ENCODE results near the gene DNAH2.

DNAH2 gene

GRCh38 chr17:7775051-7775450, 57.5 kb downstream of the DNAH2 start:
- Histone ChIP-seq H3K4me3 (ENCODE audit: extremely low read depth, insufficient read depth, low read length, poor library complexity, severe bottlenecking) (no peak overlapping the region), H3K9me3 (ENCODE audit: control insufficient read depth, low read length) (no peaks in the 10 kb centered on the region), H3K4me1 (ENCODE audit: control insufficient read depth, insufficient read depth, low read length, poor library complexity, severe bottlenecking) (no peaks in the 10 kb centered on the region), H3K27ac (ENCODE audit: low read depth, low read length, severe bottlenecking) (no peak overlapping the region), H3K36me3 (ENCODE audit: control insufficient read depth, insufficient read depth, low read length) (no peaks in the 10 kb centered on the region)
- WGBS, 2 experiments (ENCODE audit: insufficient coverage in 2 of 2): 94 to 100% methylated on average over 3 to 5 of the region's 7 CpGs

DNA sequence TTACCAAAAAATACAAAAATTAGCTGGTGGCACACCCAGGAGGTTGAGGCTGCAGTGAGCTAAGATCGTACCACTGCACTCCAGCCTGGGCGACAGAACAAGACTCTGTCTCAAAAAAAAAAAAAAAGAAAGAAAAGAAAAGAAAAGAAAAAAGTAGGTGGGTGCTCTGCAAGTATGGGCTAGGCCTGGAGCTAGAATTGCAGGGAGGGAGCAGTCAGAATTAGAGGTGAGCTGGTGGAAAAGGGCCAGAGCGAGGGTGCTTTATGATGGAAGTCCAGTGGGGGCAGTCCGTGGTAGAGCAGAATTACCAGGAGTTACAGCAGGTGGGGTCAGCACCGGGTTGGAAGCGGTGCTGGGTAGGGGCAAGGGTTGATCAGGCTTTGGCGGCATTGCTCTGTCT, 59.5 kb downstream of the DNAH2 start:
- H3K9me3 ChIP-seq (ENCODE audit: control insufficient read depth, low read length): no peaks in the 10 kb centered on the region
- no peaks in the 10 kb centered on the region for H3K36me3 ChIP-seq (ENCODE audit: control insufficient read depth, insufficient read depth, low read length)
- H3K4me1 ChIP-seq (ENCODE audit: control insufficient read depth, insufficient read depth, low read length, poor library complexity, severe bottlenecking): no peaks in the 10 kb centered on the region
- H3K4me3 ChIP-seq (ENCODE audit: extremely low read depth, insufficient read depth, low read length, poor library complexity, severe bottlenecking): no peak overlapping the region
- 73% methylated on average over 5 to 7 of the region's 7 CpGs for WGBS, 2 experiments (ENCODE audit: insufficient coverage in 2 of 2)
- no peak overlapping the region for H3K27ac ChIP-seq (ENCODE audit: low read depth, low read length, severe bottlenecking)

GRCh38 chr17:7780736-7781135, 63.2 kb downstream of the DNAH2 start:
- no peak overlapping the region for H3K27ac ChIP-seq (ENCODE audit: low read depth, low read length, severe bottlenecking)
- no peaks in the 10 kb centered on the region for H3K9me3 ChIP-seq (ENCODE audit: control insufficient read depth, low read length)
- 87 to 92% methylated on average over 10 of the region's 10 CpGs for WGBS, 2 experiments (ENCODE audit: insufficient coverage in 2 of 2)
- H3K4me1 ChIP-seq (ENCODE audit: control insufficient read depth, insufficient read depth, low read length, poor library complexity, severe bottlenecking): no peaks in the 10 kb centered on the region
- no peaks in the 10 kb centered on the region for H3K36me3 ChIP-seq (ENCODE audit: control insufficient read depth, insufficient read depth, low read length)
- no peak overlapping the region for H3K4me3 ChIP-seq (ENCODE audit: extremely low read depth, insufficient read depth, low read length, poor library complexity, severe bottlenecking)

DNA sequence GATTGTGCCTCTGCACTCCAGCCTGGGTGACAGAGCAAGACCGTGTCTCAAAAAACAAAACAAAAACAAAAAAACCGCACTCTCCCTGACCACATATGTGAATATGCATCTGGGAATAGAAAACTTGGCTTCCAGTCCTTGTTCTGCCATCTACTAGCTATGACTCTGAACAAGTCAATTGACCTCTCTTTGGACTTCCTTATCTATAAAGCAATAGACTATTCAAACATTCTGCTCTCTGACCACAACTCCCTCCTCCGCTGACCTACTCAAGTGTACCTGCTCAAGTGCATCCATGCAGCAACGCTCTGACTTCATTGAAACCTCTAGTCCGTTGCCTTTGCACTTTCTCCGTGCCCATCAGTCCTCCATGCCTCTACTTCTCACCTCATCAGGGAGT, 63.9 kb downstream of the DNAH2 start:
- 89 to 100% methylated on average over 2 to 4 of the region's 6 CpGs for WGBS, 2 experiments (ENCODE audit: insufficient coverage in 2 of 2)
- H3K4me1 ChIP-seq (ENCODE audit: control insufficient read depth, insufficient read depth, low read length, poor library complexity, severe bottlenecking): no peaks in the 10 kb centered on the region
- H3K36me3 ChIP-seq (ENCODE audit: control insufficient read depth, insufficient read depth, low read length): no peaks in the 10 kb centered on the region
- no peaks in the 10 kb centered on the region for H3K9me3 ChIP-seq (ENCODE audit: control insufficient read depth, low read length)
- H3K4me3 ChIP-seq (ENCODE audit: extremely low read depth, insufficient read depth, low read length, poor library complexity, severe bottlenecking): no peak overlapping the region
- H3K27ac ChIP-seq (ENCODE audit: low read depth, low read length, severe bottlenecking): no peak overlapping the region

GRCh38 chr17:7782240-7782639, 64.7 kb downstream of the DNAH2 start:
- 71 to 94% methylated on average over 1 to 2 of the region's 2 CpGs for WGBS, 2 experiments (ENCODE audit: insufficient coverage in 2 of 2)
- Histone ChIP-seq H3K4me1 (ENCODE audit: control insufficient read depth, insufficient read depth, low read length, poor library complexity, severe bottlenecking) (no peaks in the 10 kb centered on the region), H3K9me3 (ENCODE audit: control insufficient read depth, low read length) (no peaks in the 10 kb centered on the region), H3K27ac (ENCODE audit: low read depth, low read length, severe bottlenecking) (no peak overlapping the region), H3K36me3 (ENCODE audit: control insufficient read depth, insufficient read depth, low read length) (no peaks in the 10 kb centered on the region), H3K4me3 (ENCODE audit: extremely low read depth, insufficient read depth, low read length, poor library complexity, severe bottlenecking) (no peak overlapping the region)

- Histone ChIP-seq H3K4me3 (ENCODE audit: extremely low read depth, insufficient read depth, low read length, poor library complexity, severe bottlenecking) (no peak overlapping the region), H3K4me1 (ENCODE audit: control insufficient read depth, insufficient read depth, low read length, poor library complexity, severe bottlenecking) (no peaks in the 10 kb centered on the region), H3K9me3 (ENCODE audit: control insufficient read depth, low read length) (no peaks in the 10 kb centered on the region), H3K36me3 (ENCODE audit: control insufficient read depth, insufficient read depth, low read length) (no peaks in the 10 kb centered on the region), H3K27ac (ENCODE audit: low read depth, low read length, severe bottlenecking) (no peak overlapping the region)
- WGBS, 2 experiments (ENCODE audit: insufficient coverage in 2 of 2): 92 to 93% methylated on average over 19 to 21 of the region's 21 CpGs
These were observed 69.3 kb downstream of the DNAH2 start for GRCh38 chr17:7786866-7787265.

GRCh38 chr17:7789131-7789530, 71.6 kb downstream of the DNAH2 start:
- Histone ChIP-seq H3K9me3 (ENCODE audit: control insufficient read depth, low read length) (no peaks in the 10 kb centered on the region), H3K4me3 (ENCODE audit: extremely low read depth, insufficient read depth, low read length, poor library complexity, severe bottlenecking) (no peak overlapping the region), H3K27ac (ENCODE audit: low read depth, low read length, severe bottlenecking) (no peak overlapping the region), H3K36me3 (ENCODE audit: control insufficient read depth, insufficient read depth, low read length) (no peaks in the 10 kb centered on the region), H3K4me1 (ENCODE audit: control insufficient read depth, insufficient read depth, low read length, poor library complexity, severe bottlenecking) (no peaks in the 10 kb centered on the region)
- WGBS, 2 experiments (ENCODE audit: insufficient coverage in 2 of 2): 72 to 80% methylated on average over 7 to 9 of the region's 9 CpGs

- no peaks in the 10 kb centered on the region for H3K4me1 ChIP-seq (ENCODE audit: control insufficient read depth, insufficient read depth, low read length, poor library complexity, severe bottlenecking)
- H3K4me3 ChIP-seq (ENCODE audit: extremely low read depth, insufficient read depth, low read length, poor library complexity, severe bottlenecking): no peak overlapping the region
- 90 to 96% methylated on average over 3 to 4 of the region's 5 CpGs for WGBS, 2 experiments (ENCODE audit: insufficient coverage in 2 of 2)
- H3K27ac ChIP-seq (ENCODE audit: low read depth, low read length, severe bottlenecking): no peak overlapping the region
- no peaks in the 10 kb centered on the region for H3K36me3 ChIP-seq (ENCODE audit: control insufficient read depth, insufficient read depth, low read length)
- H3K9me3 ChIP-seq (ENCODE audit: control insufficient read depth, low read length): no peaks in the 10 kb centered on the region
These were observed 72.6 kb downstream of the DNAH2 start for GRCh38 chr17:7790150-7790549.

DNA sequence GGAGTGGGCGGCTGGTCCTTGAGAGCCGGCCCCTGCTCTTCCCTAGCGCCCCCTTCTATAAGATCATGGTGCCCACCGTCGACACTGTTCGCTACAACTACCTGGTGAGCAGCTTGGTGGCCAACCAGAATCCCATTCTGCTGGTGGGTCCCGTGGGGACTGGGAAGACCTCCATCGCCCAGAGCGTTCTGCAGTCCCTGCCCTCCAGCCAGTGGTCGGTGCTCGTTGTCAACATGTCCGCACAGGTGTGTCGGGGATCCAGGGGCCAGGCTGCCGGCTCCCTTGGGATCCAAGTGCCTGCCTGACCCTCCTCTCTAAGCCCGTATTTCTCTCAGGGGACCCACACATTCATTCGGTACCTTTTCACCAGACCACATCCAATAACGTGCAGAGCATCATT, 75.1 kb downstream of the DNAH2 start:
- H3K36me3 ChIP-seq (ENCODE audit: control insufficient read depth, insufficient read depth, low read length): no peaks in the 10 kb centered on the region
- H3K4me3 ChIP-seq (ENCODE audit: extremely low read depth, insufficient read depth, low read length, poor library complexity, severe bottlenecking): no peak overlapping the region
- H3K4me1 ChIP-seq (ENCODE audit: control insufficient read depth, insufficient read depth, low read length, poor library complexity, severe bottlenecking): no peaks in the 10 kb centered on the region
- H3K9me3 ChIP-seq (ENCODE audit: control insufficient read depth, low read length): no peaks in the 10 kb centered on the region
- WGBS, 2 experiments (ENCODE audit: insufficient coverage in 2 of 2): 90 to 93% methylated on average over 17 of the region's 17 CpGs
- H3K27ac ChIP-seq (ENCODE audit: low read depth, low read length, severe bottlenecking): no peak overlapping the region

DNA sequence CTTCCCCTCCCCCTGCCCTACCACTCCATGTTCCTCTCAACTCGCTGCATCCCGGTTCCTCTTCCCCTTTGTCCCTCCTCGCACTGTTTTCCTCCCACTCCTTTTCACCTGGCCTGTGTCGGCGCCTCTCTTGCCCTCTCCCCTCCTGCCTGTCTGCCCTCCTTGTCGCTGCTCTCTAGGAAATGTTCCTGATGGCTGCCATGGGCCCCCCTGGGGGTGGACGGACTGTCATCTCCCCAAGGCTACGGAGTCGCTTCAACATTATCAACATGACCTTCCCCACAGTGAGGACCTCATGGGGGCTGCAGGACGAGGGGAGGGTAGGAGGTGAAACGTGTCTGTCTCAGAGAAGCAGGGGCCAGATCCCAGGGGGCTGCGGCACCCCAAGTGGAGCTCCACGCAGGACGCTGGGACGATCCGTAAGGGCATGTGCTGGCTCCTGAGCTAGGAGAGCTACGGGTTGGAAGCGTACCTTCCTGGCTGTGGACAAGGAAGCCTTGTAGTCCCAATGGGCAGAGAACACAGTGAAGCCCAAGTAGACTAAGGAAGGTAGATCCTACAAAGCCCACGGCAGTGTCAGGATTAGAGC, 76.6 kb downstream of the DNAH2 start:
- Histone ChIP-seq H3K4me3 (ENCODE audit: extremely low read depth, insufficient read depth, low read length, poor library complexity, severe bottlenecking) (no peak overlapping the region), H3K27ac (ENCODE audit: low read depth, low read length, severe bottlenecking) (no peak overlapping the region), H3K36me3 (ENCODE audit: control insufficient read depth, insufficient read depth, low read length) (no peaks in the 10 kb centered on the region), H3K9me3 (ENCODE audit: control insufficient read depth, low read length) (no peaks in the 10 kb centered on the region), H3K4me1 (ENCODE audit: control insufficient read depth, insufficient read depth, low read length, poor library complexity, severe bottlenecking) (no peaks in the 10 kb centered on the region)
- 72 to 77% methylated on average over 15 of the region's 19 CpGs for WGBS, 2 experiments (ENCODE audit: insufficient coverage in 2 of 2)

DNA sequence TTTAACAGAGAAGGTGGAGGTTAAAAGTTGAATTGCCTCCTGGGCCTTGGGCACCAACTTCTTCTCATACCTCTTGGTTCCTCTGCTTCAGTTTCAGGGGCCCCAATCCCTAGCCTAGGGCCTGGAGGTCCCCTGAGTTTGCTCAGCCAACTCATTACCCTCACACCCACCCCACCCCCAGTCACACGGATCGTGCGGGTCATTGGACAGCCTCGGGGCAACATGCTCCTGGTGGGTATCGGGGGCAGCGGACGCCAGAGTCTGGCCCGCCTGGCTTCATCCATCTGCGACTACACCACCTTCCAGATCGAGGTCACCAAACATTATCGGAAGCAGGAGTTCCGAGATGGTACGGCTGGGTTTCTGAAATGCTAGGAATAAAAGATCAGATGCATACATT, 80.4 kb downstream of the DNAH2 start:
- H3K9me3 ChIP-seq (ENCODE audit: control insufficient read depth, low read length): no peaks in the 10 kb centered on the region
- no peak overlapping the region for H3K27ac ChIP-seq (ENCODE audit: low read depth, low read length, severe bottlenecking)
- no peak overlapping the region for H3K4me3 ChIP-seq (ENCODE audit: extremely low read depth, insufficient read depth, low read length, poor library complexity, severe bottlenecking)
- no peaks in the 10 kb centered on the region for H3K4me1 ChIP-seq (ENCODE audit: control insufficient read depth, insufficient read depth, low read length, poor library complexity, severe bottlenecking)
- no peaks in the 10 kb centered on the region for H3K36me3 ChIP-seq (ENCODE audit: control insufficient read depth, insufficient read depth, low read length)
- WGBS, 2 experiments (ENCODE audit: insufficient coverage in 2 of 2): 87 to 99% methylated on average over 11 to 13 of the region's 13 CpGs

All from mesodermal cell (in vitro differentiated cells).